ENCODE results near the gene SUGCT. TPM values are rescaled to one million over a fixed set of nuclear protein-coding genes. Genes with fewer than 3 reads are reported as not detected.

Gene SUGCT
- total RNA-seq, 1 donor = 0.81 TPM

DNA sequence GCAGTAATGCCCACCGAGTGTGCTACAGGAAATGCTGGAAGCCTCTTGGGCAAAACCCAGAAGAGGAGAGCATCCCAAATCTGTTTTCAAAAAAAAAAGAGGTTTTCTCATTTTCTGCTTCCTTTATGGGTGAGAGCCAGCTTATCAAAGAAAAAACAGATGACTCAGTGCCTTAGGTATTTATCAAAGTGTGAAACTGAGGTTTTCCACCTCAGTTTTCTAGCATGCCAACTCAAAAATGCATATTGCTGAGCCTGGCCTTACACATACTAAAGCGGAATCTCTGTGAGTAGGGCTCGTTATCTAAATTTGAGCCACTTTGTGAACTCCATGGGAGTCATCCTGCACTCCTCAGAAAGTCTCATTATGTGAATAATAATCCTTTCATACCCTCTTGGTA, 705.1 kb downstream of the SUGCT start:
- DNase-seq (ENCODE audit: low read depth in 2 of 3, low spot score in 2 of 3) = no peak

DNA sequence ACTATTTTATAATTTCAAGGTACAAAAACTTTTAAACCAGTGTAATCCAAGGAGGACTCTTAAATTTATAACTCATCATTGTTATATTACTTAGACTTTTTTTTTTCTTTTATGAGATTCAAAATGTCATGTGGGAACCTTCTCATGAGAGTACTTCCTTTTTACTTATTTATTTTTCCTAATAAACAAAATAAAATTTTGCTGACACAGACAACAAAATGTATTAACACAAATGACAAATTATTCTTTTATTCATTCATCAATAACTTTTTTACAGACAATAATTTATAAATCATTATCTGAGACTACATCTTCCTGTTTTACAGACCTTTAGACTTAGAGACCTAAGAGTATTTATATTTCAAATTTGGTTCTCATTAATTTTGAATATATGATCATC, 706.2 kb downstream of the SUGCT start:
- DNase-seq (ENCODE audit: low read depth in 2 of 3, low spot score in 2 of 3) = no peak

GRCh38 chr7:40842641-40843040, 707.8 kb downstream of the SUGCT start:
- DNase-seq (ENCODE audit: low read depth in 2 of 3, low spot score in 2 of 3) = no peak

DNA sequence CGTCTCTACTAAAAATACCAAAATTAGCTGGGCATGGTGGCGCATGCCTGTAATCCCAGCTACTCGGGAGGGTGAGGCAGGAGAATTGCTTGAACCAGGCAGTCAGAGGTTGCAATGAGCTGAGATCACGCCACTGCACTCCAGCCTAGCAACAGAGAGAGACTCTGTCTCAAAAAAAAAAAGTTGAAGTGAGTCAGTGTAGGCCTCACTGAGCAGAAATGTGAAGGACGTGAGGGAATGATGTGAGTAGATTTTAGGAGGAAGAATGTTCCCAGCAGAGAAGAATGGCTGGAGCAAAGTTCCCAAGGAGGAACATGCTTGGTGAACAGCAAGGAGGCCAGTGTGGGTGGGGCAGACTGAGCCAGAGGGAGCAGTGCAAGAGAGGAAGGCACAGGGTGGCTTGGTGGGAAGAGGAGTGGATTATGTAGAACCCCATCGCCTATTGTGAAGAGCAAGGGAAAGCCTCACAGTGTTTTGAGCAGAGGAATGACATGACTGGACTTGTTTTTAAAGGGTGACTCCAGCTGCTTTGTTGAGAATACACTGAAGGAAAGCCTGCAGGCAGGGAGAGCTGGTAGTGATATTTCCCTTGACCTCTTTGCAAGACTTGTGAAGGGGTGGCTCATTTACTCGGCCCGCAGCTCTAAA, 708.7 kb downstream of the SUGCT start:
- no peak for DNase-seq (ENCODE audit: low read depth in 2 of 3, low spot score in 2 of 3)

- no peak for DNase-seq (ENCODE audit: low read depth in 2 of 3, low spot score in 2 of 3)
These were observed 711.1 kb downstream of the SUGCT start for GRCh38 chr7:40845943-40846342.

- no peak for DNase-seq (ENCODE audit: low read depth in 2 of 3, low spot score in 2 of 3)
These were observed 713.1 kb downstream of the SUGCT start for GRCh38 chr7:40847921-40848320.

GRCh38 chr7:40848541-40849221, 713.9 kb downstream of the SUGCT start:
- no peak for DNase-seq (ENCODE audit: low read depth in 2 of 3, low spot score in 2 of 3)

DNA sequence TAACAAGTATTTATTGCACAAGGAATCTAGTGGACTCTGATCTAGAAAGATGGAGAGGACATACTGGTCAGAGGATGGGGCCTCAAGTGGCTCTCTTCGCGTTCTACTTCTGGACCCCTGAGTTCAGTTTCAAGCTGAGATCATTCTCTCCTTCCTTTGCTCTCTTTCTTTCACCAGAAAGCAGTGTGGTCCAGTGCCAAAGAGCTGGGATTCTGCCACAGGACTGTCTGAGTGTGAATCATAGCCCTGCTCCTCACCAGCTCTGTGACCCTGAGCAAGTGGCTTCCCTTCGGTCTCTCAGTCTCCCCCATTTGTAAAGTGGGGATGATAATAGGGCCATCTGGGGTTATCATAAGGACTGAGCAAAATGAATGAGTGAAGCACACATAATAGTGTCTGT, 715.2 kb downstream of the SUGCT start:
- no peak for DNase-seq (ENCODE audit: low read depth in 2 of 3, low spot score in 2 of 3)

DNA sequence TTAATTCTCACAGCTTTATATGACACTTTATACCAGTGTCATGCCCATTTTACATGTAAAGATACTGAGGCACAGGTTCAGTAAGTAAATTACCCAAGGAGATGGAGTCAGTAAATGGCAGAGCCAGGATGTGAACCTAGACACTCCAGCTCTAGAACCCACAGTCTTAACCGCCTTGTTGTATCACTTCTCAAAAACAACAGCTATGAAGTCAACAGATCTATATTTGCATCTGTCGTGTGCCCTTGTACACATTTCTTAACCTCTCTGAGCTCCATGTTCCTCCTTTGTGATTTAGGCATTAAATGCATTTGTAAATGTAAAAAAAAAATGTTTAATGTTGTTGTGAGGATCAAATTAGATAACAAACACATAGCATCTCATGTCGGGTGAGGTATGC, 716.2 kb downstream of the SUGCT start:
- DNase-seq (ENCODE audit: low read depth in 2 of 3, low spot score in 2 of 3) = no peak

- DNase-seq (ENCODE audit: low read depth in 2 of 3, low spot score in 2 of 3) = no peak
These were observed 724.3 kb downstream of the SUGCT start for GRCh38 chr7:40859076-40859475.

GRCh38 chr7:40859965-40860543, 725.2 kb downstream of the SUGCT start:
- no peak for DNase-seq (ENCODE audit: low read depth in 2 of 3, low spot score in 2 of 3)

GRCh38 chr7:40865441-40866233, 730.8 kb downstream of the SUGCT start:
- DNase-seq (ENCODE audit: low read depth in 2 of 3, low spot score in 2 of 3) = no peak

DNA sequence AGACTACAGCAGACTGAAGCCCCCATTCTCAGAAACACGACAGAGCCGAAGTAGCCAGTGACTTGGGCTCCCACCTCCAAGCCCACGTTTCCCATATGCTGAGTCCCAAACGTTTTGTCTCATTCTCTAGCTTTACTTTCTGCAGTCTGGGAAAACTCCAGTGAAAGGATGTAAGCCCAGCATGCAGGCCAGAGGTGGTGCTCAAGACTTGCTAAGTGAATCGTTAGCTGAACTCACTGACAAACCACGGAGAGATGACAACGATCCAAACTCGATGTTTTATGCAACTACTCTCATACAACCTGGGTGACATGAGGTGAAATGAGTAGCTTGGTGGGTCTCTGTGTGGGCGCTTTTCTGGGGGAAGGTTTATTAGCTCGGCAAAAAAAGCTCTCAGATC, 731.8 kb downstream of the SUGCT start:
- no peak for DNase-seq (ENCODE audit: low read depth in 2 of 3, low spot score in 2 of 3)

GRCh38 chr7:40870108-40870507, 735.3 kb downstream of the SUGCT start:
- DNase-seq (ENCODE audit: low read depth in 2 of 3, low spot score in 2 of 3) = no peak

DNA sequence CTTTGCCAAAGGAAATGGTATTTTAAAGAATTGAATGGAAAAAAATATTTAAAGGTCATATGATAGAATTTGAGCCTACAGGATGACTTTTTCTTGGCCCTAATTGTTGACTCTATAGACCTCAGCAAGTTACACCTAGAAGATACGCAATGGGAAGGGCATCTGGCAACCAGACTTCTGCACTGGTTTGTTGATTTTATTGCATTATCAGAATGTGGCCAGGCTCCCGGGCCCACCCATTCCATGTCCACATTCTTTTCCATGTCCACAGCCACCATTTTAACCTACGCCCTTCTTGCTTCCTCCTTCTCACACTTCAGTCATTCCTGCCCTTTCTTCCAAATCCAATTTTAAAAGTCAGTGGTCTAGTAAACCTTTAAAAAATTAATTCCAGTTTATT, 738.4 kb downstream of the SUGCT start:
- DNase-seq (ENCODE audit: low read depth in 2 of 3, low spot score in 2 of 3) = no peak

GRCh38 chr7:40874756-40875155, 740.0 kb downstream of the SUGCT start:
- DNase-seq (ENCODE audit: low read depth in 2 of 3, low spot score in 2 of 3) = no peak

DNA sequence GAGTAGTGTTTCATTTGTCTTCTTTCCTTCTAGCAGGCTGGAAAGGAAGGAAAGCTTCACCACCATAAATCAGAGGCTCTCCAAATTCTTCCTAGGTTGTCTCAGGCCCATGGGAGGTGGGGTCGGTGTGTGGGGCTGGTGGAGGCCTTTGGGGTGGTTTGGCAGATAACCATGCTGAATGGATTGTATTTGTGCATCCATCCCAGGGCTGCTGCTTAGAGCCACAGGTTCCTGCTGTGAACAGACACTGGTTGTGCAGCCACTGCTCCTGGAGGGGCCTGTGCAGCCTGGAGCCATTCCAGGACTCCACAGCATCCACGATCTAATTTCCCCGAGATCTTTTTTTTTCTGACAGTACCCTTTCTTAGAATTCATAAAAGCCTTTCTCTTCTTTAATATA, 741.8 kb downstream of the SUGCT start:
- DNase-seq (ENCODE audit: low read depth in 2 of 3, low spot score in 2 of 3) = no peak

DNA sequence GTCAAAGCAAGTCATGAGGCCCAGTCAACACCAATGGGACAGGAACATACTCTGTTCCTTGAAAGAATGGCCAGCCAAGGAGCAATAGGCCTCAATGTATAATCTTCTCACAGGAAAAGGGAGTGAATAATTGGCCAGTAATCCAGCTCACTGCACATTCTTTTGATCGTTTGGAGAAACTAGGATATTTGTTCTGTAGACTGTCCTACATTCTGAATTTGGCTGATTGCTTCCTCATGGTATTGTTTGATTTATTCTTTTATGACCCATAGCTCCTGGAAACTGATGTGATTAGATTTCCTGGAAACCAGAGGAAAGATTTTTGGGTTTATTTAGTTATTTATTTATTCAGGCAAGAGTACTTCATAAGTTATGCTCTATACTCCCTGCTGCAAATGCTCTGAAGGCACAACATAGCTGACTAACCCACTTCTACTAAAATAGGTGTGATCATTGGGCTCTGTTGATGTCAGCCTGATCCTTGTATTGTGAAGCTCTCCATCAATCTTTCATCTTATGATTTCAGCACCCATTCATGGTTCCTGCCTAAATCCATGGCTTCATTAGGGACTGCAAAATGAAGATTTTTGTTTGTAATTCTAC, 745.2 kb downstream of the SUGCT start:
- no peak for DNase-seq (ENCODE audit: low read depth in 2 of 3, low spot score in 2 of 3)

DNA sequence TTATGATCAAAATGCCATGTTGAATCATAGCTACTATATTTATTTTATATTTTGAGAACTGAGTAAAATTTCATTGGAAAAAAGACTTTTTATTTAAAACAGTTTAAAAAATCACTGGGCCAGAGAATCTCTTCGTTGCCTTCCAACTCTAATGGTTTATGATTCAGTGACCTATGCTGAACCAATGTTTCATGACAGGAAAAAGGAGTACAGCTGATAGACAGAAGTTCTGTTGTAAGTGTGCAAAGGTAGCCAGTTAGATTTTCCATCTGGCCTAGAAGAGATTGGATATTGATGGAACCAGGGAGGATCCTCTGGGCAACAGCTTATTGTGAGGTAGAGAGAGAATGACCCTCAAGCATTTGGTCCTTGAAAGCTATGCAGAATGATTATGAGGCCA, 745.8 kb downstream of the SUGCT start:
- no peak for DNase-seq (ENCODE audit: low read depth in 2 of 3, low spot score in 2 of 3)

- DNase-seq (ENCODE audit: low read depth in 2 of 3, low spot score in 2 of 3) = no peak
These were observed 746.7 kb downstream of the SUGCT start for GRCh38 chr7:40881405-40881926.
